Panc1 (cell line): ENCODE results near the gene ITGB5. TPM values are rescaled to one million over a fixed set of nuclear protein-coding genes. Genes with fewer than 3 reads are reported as not detected.

ENCODE experiments used
- ATAC-seq: fragments of 200-7000 bp; cut with Tn5 transposase; 2 replicates; pipeline ENCODE4 v1.9.1; 2020; ENCODE audit warnings: mild to moderate bottlenecking, moderate library complexity
- BruUV-seq: library from RNA; stranded (reverse); fragments of 400-500 nt; replicated peaks from 2 replicates; lab custom pipeline; 2021; lab: Mats Ljungman, UMichigan
- CTCF ChIA-PET: fragments of 300-600 bp; sonication (Branson Sonifier 250); formaldehyde crosslinking; loops from one replicate; lab custom pipeline; 2022; ENCODE audit warnings: antibody characterized with exemption; lab: Charles Lee
- POLR2A ChIA-PET: fragments of 300-600 bp; sonication (Branson Sonifier 250); formaldehyde crosslinking; loops from one replicate; lab custom pipeline; 2022; ENCODE audit warnings: antibody characterized with exemption; lab: Charles Lee
- DNase-seq: peaks from one replicate; pipeline ENCODE4 v3.0.0-alpha.2; 2010; ENCODE audit warnings: low read depth, low spot score
- H3K27ac ChIP-seq: 2 replicates; pipeline ENCODE4 v1.5.1; 2011; ENCODE audit warnings: mild to moderate bottlenecking, low read length, inconsistent platforms
- H3K27me3 ChIP-seq: fragments of 200-500 bp; sonication (Bioruptor generic); 2 replicates; pipeline ENCODE4 v1.6.0; 2014; ENCODE audit warnings: low read length, inconsistent platforms; ENCODE audit not compliant: control insufficient read depth, insufficient read depth
- H3K36me3 ChIP-seq: fragments of 200-500 bp; sonication (Bioruptor generic); 2 replicates; pipeline ENCODE4 v1.5.1; 2014; ENCODE audit warnings: inconsistent platforms, mild to moderate bottlenecking, low read length, moderate library complexity; ENCODE audit not compliant: control insufficient read depth, insufficient read depth
- H3K4me1 ChIP-seq: 2 replicates; pipeline ENCODE4 v1.5.1; 2011; ENCODE audit warnings: inconsistent platforms, mild to moderate bottlenecking, low read length, moderate library complexity; ENCODE audit not compliant: control insufficient read depth, insufficient read depth
- H3K4me3 ChIP-seq, 2 experiments: 2 replicates each; pipeline ENCODE4 v1.5.1; 2011 to 2012; ENCODE audit warnings: low read depth in 2 of 2, low read length in 2 of 2, mild to moderate bottlenecking in 2 of 2, inconsistent platforms in 1 of 2, moderate library complexity in 1 of 2
- H3K9me3 ChIP-seq: fragments of 200-500 bp; sonication (Bioruptor generic); 2 replicates; pipeline ENCODE4 v1.5.1; 2014; ENCODE audit warnings: low read depth, mild to moderate bottlenecking, inconsistent platforms, low read length, moderate library complexity; ENCODE audit not compliant: control insufficient read depth, insufficient read depth
- CTCF ChIP-seq: fragments of 450-650 bp; IDR thresholded peaks from 2 replicates; pipeline ENCODE4 v1.5.1; 2017; ENCODE audit warnings: mild to moderate bottlenecking
- POLR2AphosphoS5 ChIP-seq: IDR thresholded peaks from 2 replicates; pipeline ENCODE4 v1.6.1; 2012; ENCODE audit warnings: mild to moderate bottlenecking, low read depth, low read length, moderate library complexity
- REST ChIP-seq, 2 experiments: IDR thresholded peaks; 2 replicates each; pipeline ENCODE4 v1.6.1; 2011 to 2012; ENCODE audit warnings: low read depth in 2 of 2, control low read depth in 1 of 2, low read length in 1 of 2, mild to moderate bottlenecking in 1 of 2, moderate library complexity in 1 of 2; ENCODE audit not compliant: insufficient read depth in 1 of 2
- SIN3A ChIP-seq: IDR thresholded peaks from 2 replicates; pipeline ENCODE4 v1.6.1; 2012; ENCODE audit warnings: low read depth, mild to moderate bottlenecking, low read length, moderate library complexity, borderline replicate concordance; ENCODE audit not compliant: insufficient read depth
- TCF7L2 ChIP-seq: IDR thresholded peaks from 2 replicates; pipeline ENCODE4 v1.6.1; 2011; ENCODE audit warnings: mild to moderate bottlenecking, low read depth, low read length, inconsistent platforms
- in situ Hi-C: cut with HindIII; loops from 2 replicates; pipeline ENCODE4 v1.10.0; 2016; ENCODE audit warnings: low sequenced_read_pairs, low pct_unique_long_range_greater_than_20kb
- intact Hi-C: fragments of 100-400 bp; cut with micrococcal nuclease; formaldehyde crosslinking; loops from one replicate; pipeline ENCODE4 v1.10.0; 2022; ENCODE audit not compliant: unreplicated experiment
- total RNA-seq: library from RNA; stranded (reverse); gene quantifications from one replicate; pipeline ENCODE4 v1.2.1, GENCODE V29; 2021; ENCODE audit not compliant: unreplicated experiment

The ITGB5 gene
- total RNA-seq, 1 experiment from 2014 or later, result 446 TPM

GRCh38 chr3:124802702-124803101, 84.5 kb downstream of the ITGB5 start:
- Histone ChIP-seq H3K4me3 (no peak overlapping the region), H3K4me1 (no peaks in the 10 kb centered on the region), H3K9me3 (no peaks in the 10 kb centered on the region), H3K36me3 (no peaks in the 10 kb centered on the region), H3K27me3 (no peaks in the 10 kb centered on the region), H3K27ac (no peak overlapping the region)
- TF ChIP-seq CTCF (no peak), POLR2AphosphoS5 (no peak), REST (IDR thresholded peaks at IDR 0.05; ENCODE audit: insufficient read depth in 1 of 2, low read depth in 2 of 2, low read length in 1 of 2) (no peak), TCF7L2 (no peak), SIN3A (no peak)
- ATAC-seq (no peak), DNase-seq (no peak)
- intact Hi-C loops (no loop called here), in situ Hi-C loops (no loop called here)
- POLR2A ChIA-PET, result no interaction called here
- no TSS peak for BruUV-seq
- CTCF ChIA-PET, result no interaction called here

GRCh38 chr3:124802061-124802698, 85.0 kb downstream of the ITGB5 start:
- intact Hi-C loops (no loop called here), in situ Hi-C loops (no loop called here)
- H3K27ac ChIP-seq, result no peak overlapping the region
- ATAC-seq, result no peak
- no peak for DNase-seq
- CTCF ChIA-PET, result no interaction called here
- POLR2A ChIA-PET, result no interaction called here
- H3K36me3 ChIP-seq, result no peaks in the 10 kb centered on the region
- H3K4me1 ChIP-seq, result no peaks in the 10 kb centered on the region
- no TSS peak for BruUV-seq
- H3K9me3 ChIP-seq, result no peaks in the 10 kb centered on the region
- no peak for TF ChIP-seq POLR2AphosphoS5
- TF ChIP-seq REST (IDR thresholded peaks at IDR 0.05; ENCODE audit: insufficient read depth in 1 of 2, low read depth in 2 of 2, low read length in 1 of 2), result no peak
- no peak for TF ChIP-seq CTCF
- TF ChIP-seq TCF7L2, result no peak
- TF ChIP-seq SIN3A, result no peak
- H3K27me3 ChIP-seq, result no peaks in the 10 kb centered on the region
- H3K4me3 ChIP-seq, result no peak overlapping the region
